ENCODE measurements around the gene PIGQ. TPM values are rescaled to one million over a fixed set of nuclear protein-coding genes. Genes with fewer than 3 reads are reported as not detected.

The PIGQ gene
- total and polyA plus RNA-seq, 2 of the 13 experiments (the other 11 are each of a cell fraction or from before 2014, with no cell fraction given), result 7.7 to 19.7 TPM

GRCh38 chr16:558298-559020 lies 11.3 kb upstream of the PIGQ start (continued):
- TF ChIP-seq EED (CRISPR knock-in tag; IDR thresholded peaks at IDR 0.05) (no peak), MBD4 (IDR thresholded peaks at IDR 0.05; ENCODE audit: borderline replicate concordance, low read length) (no peak), CCDC6 (CRISPR knock-in tag; IDR thresholded peaks at IDR 0.05) (no peak), MTERF4 (CRISPR knock-in tag; IDR thresholded peaks at IDR 0.05) (0 out of 2 replicates have a peak, but pooled peaks have one; percentile 31), TMF1 (CRISPR knock-in tag; IDR thresholded peaks at IDR 0.05; ENCODE audit: low read depth) (peak; percentile 65), ZNF609 (CRISPR knock-in tag; IDR thresholded peaks at IDR 0.05; ENCODE audit: borderline replicate concordance) (peak; percentile 90), ZNF615 (CRISPR knock-in tag; IDR thresholded peaks at IDR 0.05; ENCODE audit: borderline replicate concordance) (no peak), ZHX1 (CRISPR knock-in tag; IDR thresholded peaks at IDR 0.05; ENCODE audit: low read depth) (no peak), ZNF260 (CRISPR knock-in tag; IDR thresholded peaks at IDR 0.05; ENCODE audit: borderline replicate concordance, low read depth) (no peak), ZNF644 (CRISPR knock-in tag; IDR thresholded peaks at IDR 0.05; ENCODE audit: low read depth) (peak; percentile 67; the same call in 1 of the 2 replicates), JDP2 (CRISPR knock-in tag; IDR thresholded peaks at IDR 0.05; ENCODE audit: borderline replicate concordance) (no peak), NR2F6 (IDR thresholded peaks at IDR 0.05) (peak; percentile 82), NR2F6 (CRISPR knock-in tag; IDR thresholded peaks at IDR 0.05) (peak; percentile 94), ARNT (IDR thresholded peaks at IDR 0.05) (no peak), NFIB (CRISPR knock-in tag; IDR thresholded peaks at IDR 0.05; ENCODE audit: borderline replicate concordance) (no peak), KLF12 (CRISPR knock-in tag; IDR thresholded peaks at IDR 0.05; ENCODE audit: borderline replicate concordance) (no peak), ZBTB34 (CRISPR knock-in tag; IDR thresholded peaks at IDR 0.05) (peak; percentile 35; the same call in 1 of the 2 replicates), ZSCAN12 (CRISPR knock-in tag; IDR thresholded peaks at IDR 0.05) (no peak)

Data from HepG2 (cell line).